Cardiac fibroblast (primary cell): Measurements from ENCODE around the gene EXD3.
A peak's percentile ranks its signal among the peaks of the same experiment; 100 is the strongest.

Source experiments
- DNase-seq, 2 donors: peaks; one replicate each; pipeline versions ENCODE4 v3.0.0 to v3.0.0-alpha.2; 2010; ENCODE audit warnings: low read depth in 2 of 2
- H3K4me3 ChIP-seq, 2 donors: replicated peaks in 1 of 2; 1 replicate in 1 of 2; 2 replicates in 1 of 2; pipeline ENCODE4 v1.5.1; 2011; ENCODE audit warnings: low read depth in 2 of 2, low read length in 2 of 2, mild to moderate bottlenecking in 2 of 2, moderate library complexity in 1 of 2
- TF ChIP-seq, protein P1 (sequence below): IDR thresholded peaks from one replicate; pipeline ENCODE4 v1.5.1; 2011; ENCODE audit warnings: low read depth, mild to moderate bottlenecking, low read length, inconsistent platforms

EXD3 gene

DNA sequence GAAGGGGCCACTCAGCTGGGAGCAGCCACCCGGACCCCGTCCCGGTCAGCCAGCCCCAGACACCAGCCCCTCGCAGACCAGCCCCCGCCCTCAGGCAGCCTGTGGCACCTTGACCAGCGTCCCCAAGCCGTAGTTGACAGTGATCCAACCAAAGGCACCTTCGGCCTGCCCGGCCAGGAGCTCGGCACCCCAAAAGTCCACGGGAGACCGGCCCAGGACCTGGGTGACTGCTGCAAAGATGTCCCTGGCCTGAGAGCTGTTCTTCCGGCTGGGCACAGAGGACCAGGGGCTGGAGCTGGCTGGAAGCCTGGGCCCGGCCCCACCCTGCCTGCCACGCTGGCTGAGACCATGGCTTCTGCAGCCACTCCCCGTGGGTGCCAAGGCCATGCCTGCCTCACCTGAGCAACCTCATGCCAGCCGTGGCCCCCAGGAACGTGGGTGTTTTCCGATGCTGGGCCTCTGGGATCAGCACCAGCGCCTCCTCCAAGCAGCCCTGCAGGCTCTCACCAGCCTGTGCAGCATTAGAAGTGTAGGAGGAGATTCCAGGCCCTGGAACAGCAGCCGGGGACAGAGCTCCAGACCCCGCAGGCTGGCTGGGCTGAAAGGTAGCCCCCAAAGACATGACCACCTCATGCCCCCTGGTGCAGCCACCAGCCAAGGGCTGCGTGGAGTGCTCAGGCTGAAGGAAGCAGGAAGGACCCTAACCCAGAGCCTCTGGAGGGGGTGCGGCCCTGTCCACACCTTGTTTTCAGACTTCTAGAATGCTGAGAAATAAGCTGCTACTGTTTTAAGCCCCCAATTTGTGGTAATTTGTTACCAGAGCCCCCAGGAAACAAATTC is 14.0 kb upstream of the EXD3 start:
- no peak overlapping the region for H3K4me3 ChIP-seq
- TF ChIP-seq, protein P1, sequence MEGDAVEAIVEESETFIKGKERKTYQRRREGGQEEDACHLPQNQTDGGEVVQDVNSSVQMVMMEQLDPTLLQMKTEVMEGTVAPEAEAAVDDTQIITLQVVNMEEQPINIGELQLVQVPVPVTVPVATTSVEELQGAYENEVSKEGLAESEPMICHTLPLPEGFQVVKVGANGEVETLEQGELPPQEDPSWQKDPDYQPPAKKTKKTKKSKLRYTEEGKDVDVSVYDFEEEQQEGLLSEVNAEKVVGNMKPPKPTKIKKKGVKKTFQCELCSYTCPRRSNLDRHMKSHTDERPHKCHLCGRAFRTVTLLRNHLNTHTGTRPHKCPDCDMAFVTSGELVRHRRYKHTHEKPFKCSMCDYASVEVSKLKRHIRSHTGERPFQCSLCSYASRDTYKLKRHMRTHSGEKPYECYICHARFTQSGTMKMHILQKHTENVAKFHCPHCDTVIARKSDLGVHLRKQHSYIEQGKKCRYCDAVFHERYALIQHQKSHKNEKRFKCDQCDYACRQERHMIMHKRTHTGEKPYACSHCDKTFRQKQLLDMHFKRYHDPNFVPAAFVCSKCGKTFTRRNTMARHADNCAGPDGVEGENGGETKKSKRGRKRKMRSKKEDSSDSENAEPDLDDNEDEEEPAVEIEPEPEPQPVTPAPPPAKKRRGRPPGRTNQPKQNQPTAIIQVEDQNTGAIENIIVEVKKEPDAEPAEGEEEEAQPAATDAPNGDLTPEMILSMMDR, result no peak
- DNase-seq, result no peak

DNA sequence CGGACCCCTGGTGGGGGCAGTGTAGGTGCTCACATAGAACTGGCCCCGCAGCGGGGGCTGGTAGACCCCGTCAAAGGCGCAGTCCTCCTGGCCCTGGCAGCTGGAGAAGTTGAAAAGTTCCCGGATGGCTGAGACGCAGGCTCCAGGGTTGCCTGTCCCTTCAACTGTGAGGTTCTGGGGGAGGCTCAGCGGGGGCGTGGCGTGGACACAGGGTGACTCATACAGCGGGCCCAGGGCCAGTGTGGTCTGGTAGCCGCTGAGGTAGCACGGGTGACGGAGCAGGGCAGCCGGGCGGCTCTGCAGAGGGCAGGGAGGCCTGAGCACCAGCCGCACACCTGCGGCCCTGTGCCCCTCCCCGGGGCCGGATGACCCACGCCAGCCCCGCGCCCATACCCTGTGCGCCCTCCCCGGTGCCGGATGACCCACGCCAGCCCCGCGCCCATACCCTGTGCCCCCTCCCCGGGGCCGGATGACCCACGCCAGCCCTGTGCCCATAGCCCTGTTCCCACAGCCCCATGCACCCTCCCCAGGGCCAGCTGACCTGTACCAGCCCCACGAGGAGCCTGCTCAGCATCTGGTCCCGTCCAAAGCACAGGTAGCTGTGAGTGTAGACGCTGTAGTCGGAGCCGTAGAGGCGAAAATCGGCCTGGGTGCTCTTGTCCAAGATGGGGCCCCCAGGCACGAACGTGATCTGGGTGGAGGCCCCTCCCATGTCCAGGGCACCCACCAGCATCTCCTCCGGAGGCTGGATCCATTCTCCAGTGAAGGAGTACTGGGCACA is 13.2 kb upstream of the EXD3 start:
- TF ChIP-seq, protein P1, result no peak
- H3K4me3 ChIP-seq, result no peak overlapping the region
- DNase-seq, result peak; percentile 87

GRCh38 chr9:137435381-137435891 is 12.5 kb upstream of the EXD3 start:
- DNase-seq, result no peak
- TF ChIP-seq, protein P1, result no peak

DNA sequence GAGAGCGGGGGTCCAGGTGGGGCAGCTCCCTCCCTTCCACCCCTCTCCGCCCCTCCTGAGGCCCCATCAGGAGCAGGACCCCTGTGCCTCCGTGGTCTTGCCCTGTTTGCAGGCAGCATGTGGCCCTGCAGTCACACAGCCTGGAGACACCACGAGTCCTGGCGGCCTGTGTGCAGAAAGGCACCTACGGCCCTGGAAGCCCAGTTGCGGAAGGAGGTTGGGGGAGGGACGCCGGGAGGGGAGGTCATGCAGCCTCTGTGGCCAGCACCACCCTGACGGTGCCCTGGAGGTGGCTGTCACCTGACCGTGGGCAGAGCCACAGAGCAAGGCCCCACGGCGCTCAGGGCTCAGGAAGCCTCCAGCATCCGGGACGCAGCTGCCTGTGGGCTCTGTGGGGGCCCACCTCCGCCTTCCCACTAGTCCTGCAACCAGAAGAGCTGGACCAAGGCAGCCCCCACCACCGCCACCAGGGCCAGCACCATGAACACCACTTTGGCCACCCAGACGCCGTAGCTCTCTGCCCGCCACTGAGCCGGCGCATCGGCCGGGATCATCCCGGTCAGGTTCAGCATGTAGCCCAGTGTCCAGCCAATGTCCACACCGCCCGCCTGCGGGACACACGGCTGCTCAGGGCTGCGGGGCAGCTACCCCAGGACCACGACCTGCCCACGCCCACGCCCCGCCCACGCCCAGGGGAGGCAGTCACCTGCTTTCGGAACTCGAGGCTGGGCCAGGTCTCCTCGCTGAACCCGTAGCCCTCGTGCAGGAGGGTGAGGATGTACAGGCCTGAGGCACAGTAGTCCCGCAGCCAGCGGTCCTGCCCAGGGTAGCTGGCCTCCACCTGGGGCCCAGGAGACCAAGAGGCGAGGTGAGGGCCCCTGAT is 11.8 kb upstream of the EXD3 start:
- DNase-seq, result no peak
- TF ChIP-seq, protein P1, result no peak
- H3K4me3 ChIP-seq, result no peak overlapping the region

More at GRCh38 chr9:137435381-137435891, 12.5 kb upstream of the EXD3 start:
- no peak overlapping the region for H3K4me3 ChIP-seq

DNA sequence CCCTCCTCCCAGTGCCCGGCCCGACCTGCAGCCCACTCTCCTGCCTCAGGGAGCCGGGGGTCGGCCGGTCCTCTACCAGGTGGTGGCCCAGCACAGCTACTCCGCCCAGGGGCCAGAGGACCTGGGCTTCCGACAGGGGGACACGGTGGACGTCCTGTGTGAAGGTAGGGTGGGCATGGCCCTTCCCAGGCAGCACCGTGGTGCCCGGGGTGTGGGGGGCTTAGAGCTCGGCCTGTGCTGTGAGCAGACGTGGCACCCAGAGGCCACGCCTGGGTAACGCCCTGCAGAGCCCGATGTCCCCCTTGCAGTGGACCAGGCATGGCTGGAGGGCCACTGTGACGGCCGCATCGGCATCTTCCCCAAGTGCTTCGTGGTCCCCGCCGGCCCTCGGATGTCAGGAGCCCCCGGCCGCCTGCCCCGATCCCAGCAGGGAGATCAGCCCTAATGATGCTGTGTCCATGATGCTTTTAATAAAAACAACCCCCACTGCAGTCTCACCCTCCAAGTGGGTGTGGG is 11.0 kb upstream of the EXD3 start:
- no peak for DNase-seq
- TF ChIP-seq, protein P1, result no peak
- H3K4me3 ChIP-seq, result no peak overlapping the region

DNA sequence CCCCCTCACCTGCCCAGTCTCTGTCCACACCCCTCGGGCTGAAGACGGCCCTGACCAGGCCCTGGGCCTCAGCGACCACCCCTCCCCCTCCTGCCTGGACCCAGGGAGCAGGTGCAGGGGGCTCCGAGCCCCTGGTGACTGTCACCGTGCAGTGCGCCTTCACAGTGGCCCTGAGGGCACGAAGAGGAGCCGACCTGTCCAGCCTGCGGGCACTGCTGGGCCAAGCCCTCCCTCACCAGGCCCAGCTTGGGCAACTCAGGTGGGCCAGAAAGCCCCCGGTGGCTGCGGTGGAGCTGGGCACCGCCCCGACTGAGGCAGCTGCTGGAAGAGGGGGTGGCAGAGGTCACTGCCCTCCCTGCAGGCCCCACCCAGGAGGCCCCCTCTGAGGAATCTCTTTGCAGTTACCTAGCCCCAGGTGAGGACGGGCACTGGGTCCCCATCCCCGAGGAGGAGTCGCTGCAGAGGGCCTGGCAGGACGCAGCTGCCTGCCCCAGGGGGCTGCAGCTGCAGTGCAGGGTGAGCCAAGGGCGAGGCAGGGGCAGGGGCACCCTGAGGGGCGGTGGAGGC is 10.5 kb upstream of the EXD3 start:
- no peak for DNase-seq
- H3K4me3 ChIP-seq, result no peak overlapping the region
- TF ChIP-seq, protein P1, result no peak
